GM21390 (cell line): Measurements from ENCODE around the gene HPSE.
"Not testable (repeated sequence)": the region's sequence is repeated elsewhere in the genome, so short reads cannot be mapped to it uniquely, and the experiment has no call there.

Experiments
- ATAC-seq: cut with Tn5 transposase; IDR thresholded peaks from one replicate; pipeline ENCODE4 v1.9.1; 2021; ENCODE audit not compliant: unreplicated experiment

Gene HPSE

GRCh38 chr4:83284193-83285054 is 50.2 kb downstream of the HPSE start, which contains the start of gene COQ2:
Gene COQ2, minus strand, starts transcription at chr4:83284798. Its CDS starts 34 bp downstream, at chr4:83284764.
- ATAC-seq, result peak; percentile 87

- no peak for ATAC-seq
Observed at GRCh38 chr4:83283181-83283580, 51.5 kb downstream of the HPSE start.

- ATAC-seq, result no peak
Observed at GRCh38 chr4:83282049-83282535, 52.6 kb downstream of the HPSE start.

- ATAC-seq, result no peak
Observed at GRCh38 chr4:83281307-83281706, 53.3 kb downstream of the HPSE start.

- peak; percentile 65 for ATAC-seq
Observed at GRCh38 chr4:83276299-83277040, 58.2 kb downstream of the HPSE start.

- ATAC-seq, result not testable (repeated sequence)
Observed at GRCh38 chr4:83273926-83274325, 60.7 kb downstream of the HPSE start.

- peak; percentile 89 for ATAC-seq
Observed at GRCh38 chr4:83272900-83273299, 61.7 kb downstream of the HPSE start.

- ATAC-seq, result no peak
Observed at GRCh38 chr4:83269256-83269655, 65.4 kb downstream of the HPSE start.

GRCh38 chr4:83268491-83268890 is 66.2 kb downstream of the HPSE start:
- no peak for ATAC-seq

- ATAC-seq, result no peak
Observed at GRCh38 chr4:83267830-83268475, 66.7 kb downstream of the HPSE start.

- ATAC-seq, result no peak
Observed at GRCh38 chr4:83267121-83267829, 67.4 kb downstream of the HPSE start.

- peak; percentile 51 for ATAC-seq
Observed at GRCh38 chr4:83266689-83267088, 68.0 kb downstream of the HPSE start.

GRCh38 chr4:83263106-83263505 is 71.5 kb downstream of the HPSE start:
- ATAC-seq, result no peak

- no peak for ATAC-seq
Observed at GRCh38 chr4:83262682-83263081, 72.0 kb downstream of the HPSE start.

GRCh38 chr4:83261307-83261706 is 73.3 kb downstream of the HPSE start:
- no peak for ATAC-seq

GRCh38 chr4:83259586-83259985 is 75.1 kb downstream of the HPSE start:
- peak; percentile 50 for ATAC-seq

GRCh38 chr4:83258461-83258860 is 76.2 kb downstream of the HPSE start:
- no peak for ATAC-seq

GRCh38 chr4:83257811-83258210 is 76.8 kb downstream of the HPSE start:
- no peak for ATAC-seq

GRCh38 chr4:83255584-83255983 is 79.1 kb downstream of the HPSE start:
- ATAC-seq, result no peak

- peak; percentile 64 for ATAC-seq
Observed at GRCh38 chr4:83252782-83253405, 81.8 kb downstream of the HPSE start.
